Progenitor cell of endocrine pancreas (in vitro differentiated cells): ENCODE measurements around the gene PLXNA2. TPM values are rescaled to one million over a fixed set of nuclear protein-coding genes. Genes with fewer than 3 reads are reported as not detected.

ENCODE experiments used
- DNase-seq: peaks from one replicate; pipeline ENCODE4 v3.0.0; 2021; ENCODE audit warnings: low spot score; ENCODE audit not compliant: unreplicated experiment
- H3K27ac Mint-ChIP-seq: 2 replicates; pipeline ENCODE4 v1.8.0; 2021; ENCODE audit warnings: mild to moderate bottlenecking, moderate library complexity, mixed read lengths
- H3K27me3 Mint-ChIP-seq: 2 replicates; pipeline ENCODE4 v1.8.0; 2021; ENCODE audit warnings: mixed read lengths
- H3K36me3 Mint-ChIP-seq: 2 replicates; pipeline ENCODE4 v1.8.0; 2022; ENCODE audit warnings: mixed read lengths; ENCODE audit not compliant: insufficient read depth
- H3K4me1 Mint-ChIP-seq: 2 replicates; pipeline ENCODE4 v1.8.0; 2021; ENCODE audit warnings: low read depth, mixed read lengths
- H3K4me3 Mint-ChIP-seq: 2 replicates; pipeline ENCODE4 v1.8.0; 2021; ENCODE audit warnings: low read depth, mild to moderate bottlenecking, moderate library complexity, mixed read lengths
- H3K9me3 Mint-ChIP-seq: 2 replicates; pipeline ENCODE4 v1.8.0; 2021; ENCODE audit warnings: low read depth, mixed read lengths
- total RNA-seq: library from RNA; stranded (reverse); gene quantifications from 2 replicates; pipeline ENCODE4 v1.2.1, GENCODE V29; 2021
- TF ChIP-seq, protein P1 (sequence below): fragments of 200-600 bp; sonication (generic); IDR thresholded peaks from one replicate; pipeline ENCODE4 v1.5.0; 2021; ENCODE audit warnings: antibody characterized with exemption, mild to moderate bottlenecking; ENCODE audit not compliant: unreplicated experiment

Gene PLXNA2
- total RNA-seq, 1 donor from 2014 or later = 34.9 TPM

DNA sequence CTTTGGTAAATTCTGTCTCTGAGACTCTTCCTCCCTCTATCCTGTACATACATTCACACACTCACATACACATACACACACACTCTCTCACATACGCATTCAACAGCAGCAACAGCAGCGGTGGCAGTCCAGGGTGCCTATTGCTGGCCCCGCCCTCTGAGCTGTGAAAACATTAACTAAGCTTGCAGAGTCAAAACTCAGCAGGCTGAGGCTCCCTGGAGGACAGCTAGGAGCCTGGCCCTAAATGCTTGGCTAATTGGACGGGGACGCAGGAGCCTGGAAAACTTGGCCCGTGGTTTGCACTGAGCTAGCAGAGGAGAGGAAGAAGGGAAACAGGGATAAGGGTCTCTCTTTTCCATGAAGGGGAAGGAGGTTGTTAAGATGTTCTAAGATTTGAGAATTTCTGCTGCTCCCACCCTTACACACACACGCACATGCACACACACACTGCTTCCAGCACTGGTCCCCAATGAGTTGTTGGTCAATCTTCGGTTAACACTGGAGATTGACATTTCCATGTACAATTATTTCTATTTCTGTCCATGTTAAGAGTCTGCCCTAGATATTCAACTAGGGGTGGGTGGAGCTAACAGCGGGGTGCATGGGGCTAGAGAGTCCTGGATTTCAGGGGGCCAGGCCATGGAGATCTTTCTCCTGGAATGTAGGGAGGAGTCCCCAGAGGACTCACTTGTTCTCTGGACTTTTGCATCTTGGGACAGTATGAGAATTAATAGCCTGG lies 94.2 kb downstream of the PLXNA2 start:
- TF ChIP-seq, protein P1, sequence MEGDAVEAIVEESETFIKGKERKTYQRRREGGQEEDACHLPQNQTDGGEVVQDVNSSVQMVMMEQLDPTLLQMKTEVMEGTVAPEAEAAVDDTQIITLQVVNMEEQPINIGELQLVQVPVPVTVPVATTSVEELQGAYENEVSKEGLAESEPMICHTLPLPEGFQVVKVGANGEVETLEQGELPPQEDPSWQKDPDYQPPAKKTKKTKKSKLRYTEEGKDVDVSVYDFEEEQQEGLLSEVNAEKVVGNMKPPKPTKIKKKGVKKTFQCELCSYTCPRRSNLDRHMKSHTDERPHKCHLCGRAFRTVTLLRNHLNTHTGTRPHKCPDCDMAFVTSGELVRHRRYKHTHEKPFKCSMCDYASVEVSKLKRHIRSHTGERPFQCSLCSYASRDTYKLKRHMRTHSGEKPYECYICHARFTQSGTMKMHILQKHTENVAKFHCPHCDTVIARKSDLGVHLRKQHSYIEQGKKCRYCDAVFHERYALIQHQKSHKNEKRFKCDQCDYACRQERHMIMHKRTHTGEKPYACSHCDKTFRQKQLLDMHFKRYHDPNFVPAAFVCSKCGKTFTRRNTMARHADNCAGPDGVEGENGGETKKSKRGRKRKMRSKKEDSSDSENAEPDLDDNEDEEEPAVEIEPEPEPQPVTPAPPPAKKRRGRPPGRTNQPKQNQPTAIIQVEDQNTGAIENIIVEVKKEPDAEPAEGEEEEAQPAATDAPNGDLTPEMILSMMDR = no peak
- Mint-ChIP-seq H3K4me1 (peaks cover 12% of the 10 kb centered on the region), H3K36me3 (no peaks in the 10 kb centered on the region), H3K4me3 (no peak overlapping the region), H3K27ac (no peak overlapping the region), H3K9me3 (no peaks in the 10 kb centered on the region), H3K27me3 (peaks cover 3% of the 10 kb centered on the region)
- DNase-seq = no peak

GRCh38 chr1:208149213-208149612 lies 95.0 kb downstream of the PLXNA2 start:
- Mint-ChIP-seq H3K36me3 (no peaks in the 10 kb centered on the region), H3K4me3 (no peak overlapping the region), H3K4me1 (peaks cover 6% of the 10 kb centered on the region), H3K27ac (no peak overlapping the region), H3K9me3 (no peaks in the 10 kb centered on the region), H3K27me3 (peaks cover 3% of the 10 kb centered on the region)
- DNase-seq = no peak
- TF ChIP-seq, protein P1 = no peak

DNA sequence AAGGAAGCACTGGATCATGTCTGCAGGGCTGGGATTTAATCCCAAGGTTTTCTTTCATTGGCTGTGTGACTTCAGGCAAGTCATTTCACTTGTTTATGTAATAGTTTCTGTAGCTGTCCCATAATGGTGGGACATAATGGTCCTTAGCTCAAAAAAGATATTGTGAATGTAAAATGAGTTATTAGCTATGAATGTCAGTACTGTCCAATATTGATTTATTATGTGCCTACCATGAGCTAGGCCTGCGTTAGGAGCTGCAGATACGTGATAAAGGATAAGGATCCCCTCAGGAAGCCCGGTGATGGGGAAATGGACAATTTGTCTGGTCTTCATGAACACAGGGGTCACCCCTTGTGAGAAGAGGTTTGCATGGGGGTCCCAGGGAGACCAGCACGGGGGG lies 95.8 kb downstream of the PLXNA2 start:
- Mint-ChIP-seq H3K36me3 (no peaks in the 10 kb centered on the region), H3K27ac (no peak overlapping the region), H3K9me3 (no peaks in the 10 kb centered on the region), H3K4me3 (no peak overlapping the region), H3K4me1 (peaks cover 6% of the 10 kb centered on the region), H3K27me3 (peaks cover 3% of the 10 kb centered on the region)
- TF ChIP-seq, protein P1 = no peak
- no peak for DNase-seq

GRCh38 chr1:208146650-208147049 lies 97.5 kb downstream of the PLXNA2 start:
- H3K9me3 Mint-ChIP-seq = no peaks in the 10 kb centered on the region
- DNase-seq = no peak
- no peak overlapping the region for H3K4me3 Mint-ChIP-seq
- TF ChIP-seq, protein P1 = no peak
- H3K27me3 Mint-ChIP-seq = no peaks in the 10 kb centered on the region
- no peak overlapping the region for H3K27ac Mint-ChIP-seq
- no peaks in the 10 kb centered on the region for H3K36me3 Mint-ChIP-seq
- peaks cover 6% of the 10 kb centered on the region for H3K4me1 Mint-ChIP-seq

- DNase-seq = no peak
- Mint-ChIP-seq H3K27ac (no peak overlapping the region), H3K36me3 (no peaks in the 10 kb centered on the region), H3K9me3 (no peaks in the 10 kb centered on the region), H3K4me3 (no peak overlapping the region), H3K4me1 (peaks cover 2% of the 10 kb centered on the region), H3K27me3 (no peaks in the 10 kb centered on the region)
- TF ChIP-seq, protein P1 = no peak
Observed at GRCh38 chr1:208145167-208145566, 99.0 kb downstream of the PLXNA2 start.
